HEK293 (cell line): ENCODE results near the gene RHBDL3.

Experiments
- HOXA7 ChIP-seq: sonication (generic); formaldehyde crosslinking; IDR thresholded peaks from 2 replicates; pipeline ENCODE4 v1.8.1; 2022; ENCODE audit warnings: missing genetic modification reagents, borderline replicate concordance
- OSR2 ChIP-seq: fragments of 450-650 bp; formaldehyde crosslinking; IDR thresholded peaks from 2 replicates; pipeline ENCODE4 v1.5.1; 2016; ENCODE audit warnings: missing biosample characterization, missing genetic modification characterization
- OVOL3 ChIP-seq: fragments of 450-650 bp; formaldehyde crosslinking; IDR thresholded peaks from 2 replicates; pipeline ENCODE4 v1.5.1; 2016; ENCODE audit warnings: missing biosample characterization, missing genetic modification characterization
- ZBTB48 ChIP-seq: fragments of 450-650 bp; formaldehyde crosslinking; IDR thresholded peaks from 2 replicates; pipeline ENCODE4 v1.5.1; 2016; ENCODE audit warnings: missing biosample characterization, missing genetic modification characterization
- ZNF223 ChIP-seq: fragments of 450-650 bp; formaldehyde crosslinking; IDR thresholded peaks from 2 replicates; pipeline ENCODE4 v1.5.1; 2016; ENCODE audit warnings: missing biosample characterization, missing genetic modification characterization
- ZNF366 ChIP-seq: fragments of 450-650 bp; formaldehyde crosslinking; conservative IDR thresholded peaks from 2 replicates; pipeline ENCODE4 v1.5.1; 2016; ENCODE audit warnings: missing biosample characterization, missing genetic modification characterization
- ZNF521 ChIP-seq: fragments of 450-650 bp; formaldehyde crosslinking; IDR thresholded peaks from 2 replicates; pipeline ENCODE4 v1.5.1; 2017; ENCODE audit warnings: missing biosample characterization, mild to moderate bottlenecking, missing genetic modification characterization
- ZNF777 ChIP-seq: fragments of 450-650 bp; formaldehyde crosslinking; IDR thresholded peaks from 2 replicates; pipeline ENCODE4 v1.5.1; 2017; ENCODE audit warnings: missing biosample characterization, missing genetic modification characterization, borderline replicate concordance
- TF ChIP-seq, protein P1 (sequence below): fragments of 450-650 bp; formaldehyde crosslinking; IDR thresholded peaks from 2 replicates; pipeline ENCODE4 v1.5.1; 2017; ENCODE audit warnings: missing biosample characterization, missing genetic modification characterization
- TF ChIP-seq, protein P2 (sequence below): fragments of 450-650 bp; formaldehyde crosslinking; IDR thresholded peaks from 2 replicates; pipeline ENCODE4 v1.5.1; 2016; ENCODE audit warnings: missing biosample characterization, missing genetic modification characterization
- TF ChIP-seq, protein P3 (sequence below): fragments of 450-650 bp; formaldehyde crosslinking; IDR thresholded peaks from 2 replicates; pipeline ENCODE4 v1.5.1; 2016; ENCODE audit warnings: missing biosample characterization, missing genetic modification characterization
- TF ChIP-seq, protein P4 (sequence below): fragments of 450-650 bp; formaldehyde crosslinking; IDR thresholded peaks from 2 replicates; pipeline ENCODE4 v1.5.1; 2017; ENCODE audit warnings: missing biosample characterization, missing genetic modification characterization
- TF ChIP-seq, protein P5 (sequence below): fragments of 450-650 bp; formaldehyde crosslinking; IDR thresholded peaks from 2 replicates; pipeline ENCODE4 v1.5.1; 2016; ENCODE audit warnings: missing biosample characterization, missing genetic modification characterization, borderline replicate concordance
- TF ChIP-seq, protein P6 (sequence below): fragments of 450-650 bp; formaldehyde crosslinking; IDR thresholded peaks from 2 replicates; pipeline ENCODE4 v1.5.1; 2016; ENCODE audit warnings: missing biosample characterization, missing genetic modification characterization, low read depth
- TF ChIP-seq, protein P7 (sequence below): fragments of 450-650 bp; formaldehyde crosslinking; IDR thresholded peaks from 2 replicates; pipeline ENCODE4 v1.5.1; 2016; ENCODE audit warnings: missing biosample characterization, missing genetic modification characterization
- TF ChIP-seq, protein P8 (sequence below): fragments of 450-650 bp; formaldehyde crosslinking; IDR thresholded peaks from 2 replicates; pipeline ENCODE4 v1.5.1; 2016; ENCODE audit warnings: missing biosample characterization, missing genetic modification characterization, borderline replicate concordance
- TF ChIP-seq, protein P9 (sequence below): fragments of 450-650 bp; formaldehyde crosslinking; IDR thresholded peaks from 2 replicates; pipeline ENCODE4 v1.5.1; 2017; ENCODE audit warnings: missing biosample characterization, missing genetic modification characterization

RHBDL3 gene

DNA sequence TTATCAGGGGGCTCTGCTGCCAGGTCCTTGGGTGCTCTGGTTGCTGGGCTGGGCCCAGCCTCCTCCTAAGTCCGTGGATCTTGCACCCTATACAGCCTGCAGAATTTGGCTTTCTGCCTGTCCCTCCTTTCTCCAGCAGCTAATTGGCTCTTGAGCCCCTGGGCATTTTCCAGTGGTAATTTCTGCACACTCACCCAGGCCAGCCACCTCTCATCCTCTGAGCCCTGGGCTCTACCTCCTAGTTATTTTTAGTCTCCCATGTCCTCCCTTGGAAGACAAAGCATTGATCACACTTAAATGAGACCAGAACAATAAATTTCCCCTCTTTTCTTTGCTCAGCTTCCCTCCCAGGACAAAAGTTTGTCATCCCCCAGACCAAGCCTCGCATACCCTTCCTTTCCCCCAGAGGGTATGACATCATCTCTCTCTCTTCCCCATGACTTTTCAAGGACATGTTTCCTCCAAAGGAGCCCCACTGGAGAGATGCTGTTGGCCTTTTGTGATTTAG is 38.2 kb downstream of the RHBDL3 start (continued):
- TF ChIP-seq, protein P1, sequence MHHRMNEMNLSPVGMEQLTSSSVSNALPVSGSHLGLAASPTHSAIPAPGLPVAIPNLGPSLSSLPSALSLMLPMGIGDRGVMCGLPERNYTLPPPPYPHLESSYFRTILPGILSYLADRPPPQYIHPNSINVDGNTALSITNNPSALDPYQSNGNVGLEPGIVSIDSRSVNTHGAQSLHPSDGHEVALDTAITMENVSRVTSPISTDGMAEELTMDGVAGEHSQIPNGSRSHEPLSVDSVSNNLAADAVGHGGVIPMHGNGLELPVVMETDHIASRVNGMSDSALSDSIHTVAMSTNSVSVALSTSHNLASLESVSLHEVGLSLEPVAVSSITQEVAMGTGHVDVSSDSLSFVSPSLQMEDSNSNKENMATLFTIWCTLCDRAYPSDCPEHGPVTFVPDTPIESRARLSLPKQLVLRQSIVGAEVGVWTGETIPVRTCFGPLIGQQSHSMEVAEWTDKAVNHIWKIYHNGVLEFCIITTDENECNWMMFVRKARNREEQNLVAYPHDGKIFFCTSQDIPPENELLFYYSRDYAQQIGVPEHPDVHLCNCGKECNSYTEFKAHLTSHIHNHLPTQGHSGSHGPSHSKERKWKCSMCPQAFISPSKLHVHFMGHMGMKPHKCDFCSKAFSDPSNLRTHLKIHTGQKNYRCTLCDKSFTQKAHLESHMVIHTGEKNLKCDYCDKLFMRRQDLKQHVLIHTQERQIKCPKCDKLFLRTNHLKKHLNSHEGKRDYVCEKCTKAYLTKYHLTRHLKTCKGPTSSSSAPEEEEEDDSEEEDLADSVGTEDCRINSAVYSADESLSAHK, result no peak
- TF ChIP-seq, protein P2, sequence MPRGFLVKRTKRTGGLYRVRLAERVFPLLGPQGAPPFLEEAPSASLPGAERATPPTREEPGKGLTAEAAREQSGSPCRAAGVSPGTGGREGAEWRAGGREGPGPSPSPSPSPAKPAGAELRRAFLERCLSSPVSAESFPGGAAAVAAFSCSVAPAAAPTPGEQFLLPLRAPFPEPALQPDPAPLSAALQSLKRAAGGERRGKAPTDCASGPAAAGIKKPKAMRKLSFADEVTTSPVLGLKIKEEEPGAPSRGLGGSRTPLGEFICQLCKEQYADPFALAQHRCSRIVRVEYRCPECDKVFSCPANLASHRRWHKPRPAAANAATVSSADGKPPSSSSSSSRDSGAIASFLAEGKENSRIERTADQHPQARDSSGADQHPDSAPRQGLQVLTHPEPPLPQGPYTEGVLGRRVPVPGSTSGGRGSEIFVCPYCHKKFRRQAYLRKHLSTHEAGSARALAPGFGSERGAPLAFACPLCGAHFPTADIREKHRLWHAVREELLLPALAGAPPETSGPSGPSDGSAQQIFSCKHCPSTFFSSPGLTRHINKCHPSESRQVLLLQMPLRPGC (tag by site-specific recombination), result no peak
- TF ChIP-seq, protein P3, sequence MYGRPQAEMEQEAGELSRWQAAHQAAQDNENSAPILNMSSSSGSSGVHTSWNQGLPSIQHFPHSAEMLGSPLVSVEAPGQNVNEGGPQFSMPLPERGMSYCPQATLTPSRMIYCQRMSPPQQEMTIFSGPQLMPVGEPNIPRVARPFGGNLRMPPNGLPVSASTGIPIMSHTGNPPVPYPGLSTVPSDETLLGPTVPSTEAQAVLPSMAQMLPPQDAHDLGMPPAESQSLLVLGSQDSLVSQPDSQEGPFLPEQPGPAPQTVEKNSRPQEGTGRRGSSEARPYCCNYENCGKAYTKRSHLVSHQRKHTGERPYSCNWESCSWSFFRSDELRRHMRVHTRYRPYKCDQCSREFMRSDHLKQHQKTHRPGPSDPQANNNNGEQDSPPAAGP, result peak; percentile 80
- TF ChIP-seq ZNF777 (no peak), ZBTB48 (tag by site-specific recombination) (peak; percentile 76; the same call in 1 of the 2 replicates), OSR2 (peak; percentile 30; the same call in 1 of the 2 replicates), ZNF223 (tag by site-specific recombination) (no peak), OVOL3 (tag by site-specific recombination) (no peak), HOXA7 (CRISPR knock-in tag) (no peak), ZNF366 (tag by site-specific recombination) (peak; percentile 34), ZNF521 (tag by site-specific recombination) (no peak)
- TF ChIP-seq, protein P4, sequence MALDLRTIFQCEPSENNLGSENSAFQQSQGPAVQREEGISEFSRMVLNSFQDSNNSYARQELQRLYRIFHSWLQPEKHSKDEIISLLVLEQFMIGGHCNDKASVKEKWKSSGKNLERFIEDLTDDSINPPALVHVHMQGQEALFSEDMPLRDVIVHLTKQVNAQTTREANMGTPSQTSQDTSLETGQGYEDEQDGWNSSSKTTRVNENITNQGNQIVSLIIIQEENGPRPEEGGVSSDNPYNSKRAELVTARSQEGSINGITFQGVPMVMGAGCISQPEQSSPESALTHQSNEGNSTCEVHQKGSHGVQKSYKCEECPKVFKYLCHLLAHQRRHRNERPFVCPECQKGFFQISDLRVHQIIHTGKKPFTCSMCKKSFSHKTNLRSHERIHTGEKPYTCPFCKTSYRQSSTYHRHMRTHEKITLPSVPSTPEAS (tag by site-specific recombination), result no peak
- TF ChIP-seq, protein P5, sequence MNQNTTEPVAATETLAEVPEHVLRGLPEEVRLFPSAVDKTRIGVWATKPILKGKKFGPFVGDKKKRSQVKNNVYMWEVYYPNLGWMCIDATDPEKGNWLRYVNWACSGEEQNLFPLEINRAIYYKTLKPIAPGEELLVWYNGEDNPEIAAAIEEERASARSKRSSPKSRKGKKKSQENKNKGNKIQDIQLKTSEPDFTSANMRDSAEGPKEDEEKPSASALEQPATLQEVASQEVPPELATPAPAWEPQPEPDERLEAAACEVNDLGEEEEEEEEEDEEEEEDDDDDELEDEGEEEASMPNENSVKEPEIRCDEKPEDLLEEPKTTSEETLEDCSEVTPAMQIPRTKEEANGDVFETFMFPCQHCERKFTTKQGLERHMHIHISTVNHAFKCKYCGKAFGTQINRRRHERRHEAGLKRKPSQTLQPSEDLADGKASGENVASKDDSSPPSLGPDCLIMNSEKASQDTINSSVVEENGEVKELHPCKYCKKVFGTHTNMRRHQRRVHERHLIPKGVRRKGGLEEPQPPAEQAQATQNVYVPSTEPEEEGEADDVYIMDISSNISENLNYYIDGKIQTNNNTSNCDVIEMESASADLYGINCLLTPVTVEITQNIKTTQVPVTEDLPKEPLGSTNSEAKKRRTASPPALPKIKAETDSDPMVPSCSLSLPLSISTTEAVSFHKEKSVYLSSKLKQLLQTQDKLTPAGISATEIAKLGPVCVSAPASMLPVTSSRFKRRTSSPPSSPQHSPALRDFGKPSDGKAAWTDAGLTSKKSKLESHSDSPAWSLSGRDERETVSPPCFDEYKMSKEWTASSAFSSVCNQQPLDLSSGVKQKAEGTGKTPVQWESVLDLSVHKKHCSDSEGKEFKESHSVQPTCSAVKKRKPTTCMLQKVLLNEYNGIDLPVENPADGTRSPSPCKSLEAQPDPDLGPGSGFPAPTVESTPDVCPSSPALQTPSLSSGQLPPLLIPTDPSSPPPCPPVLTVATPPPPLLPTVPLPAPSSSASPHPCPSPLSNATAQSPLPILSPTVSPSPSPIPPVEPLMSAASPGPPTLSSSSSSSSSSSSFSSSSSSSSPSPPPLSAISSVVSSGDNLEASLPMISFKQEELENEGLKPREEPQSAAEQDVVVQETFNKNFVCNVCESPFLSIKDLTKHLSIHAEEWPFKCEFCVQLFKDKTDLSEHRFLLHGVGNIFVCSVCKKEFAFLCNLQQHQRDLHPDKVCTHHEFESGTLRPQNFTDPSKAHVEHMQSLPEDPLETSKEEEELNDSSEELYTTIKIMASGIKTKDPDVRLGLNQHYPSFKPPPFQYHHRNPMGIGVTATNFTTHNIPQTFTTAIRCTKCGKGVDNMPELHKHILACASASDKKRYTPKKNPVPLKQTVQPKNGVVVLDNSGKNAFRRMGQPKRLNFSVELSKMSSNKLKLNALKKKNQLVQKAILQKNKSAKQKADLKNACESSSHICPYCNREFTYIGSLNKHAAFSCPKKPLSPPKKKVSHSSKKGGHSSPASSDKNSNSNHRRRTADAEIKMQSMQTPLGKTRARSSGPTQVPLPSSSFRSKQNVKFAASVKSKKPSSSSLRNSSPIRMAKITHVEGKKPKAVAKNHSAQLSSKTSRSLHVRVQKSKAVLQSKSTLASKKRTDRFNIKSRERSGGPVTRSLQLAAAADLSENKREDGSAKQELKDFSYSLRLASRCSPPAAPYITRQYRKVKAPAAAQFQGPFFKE (tag by site-specific recombination), result no peak
- TF ChIP-seq, protein P6, sequence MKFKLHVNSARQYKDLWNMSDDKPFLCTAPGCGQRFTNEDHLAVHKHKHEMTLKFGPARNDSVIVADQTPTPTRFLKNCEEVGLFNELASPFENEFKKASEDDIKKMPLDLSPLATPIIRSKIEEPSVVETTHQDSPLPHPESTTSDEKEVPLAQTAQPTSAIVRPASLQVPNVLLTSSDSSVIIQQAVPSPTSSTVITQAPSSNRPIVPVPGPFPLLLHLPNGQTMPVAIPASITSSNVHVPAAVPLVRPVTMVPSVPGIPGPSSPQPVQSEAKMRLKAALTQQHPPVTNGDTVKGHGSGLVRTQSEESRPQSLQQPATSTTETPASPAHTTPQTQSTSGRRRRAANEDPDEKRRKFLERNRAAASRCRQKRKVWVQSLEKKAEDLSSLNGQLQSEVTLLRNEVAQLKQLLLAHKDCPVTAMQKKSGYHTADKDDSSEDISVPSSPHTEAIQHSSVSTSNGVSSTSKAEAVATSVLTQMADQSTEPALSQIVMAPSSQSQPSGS (tag by site-specific recombination), result peak; percentile 97
- TF ChIP-seq, protein P7, sequence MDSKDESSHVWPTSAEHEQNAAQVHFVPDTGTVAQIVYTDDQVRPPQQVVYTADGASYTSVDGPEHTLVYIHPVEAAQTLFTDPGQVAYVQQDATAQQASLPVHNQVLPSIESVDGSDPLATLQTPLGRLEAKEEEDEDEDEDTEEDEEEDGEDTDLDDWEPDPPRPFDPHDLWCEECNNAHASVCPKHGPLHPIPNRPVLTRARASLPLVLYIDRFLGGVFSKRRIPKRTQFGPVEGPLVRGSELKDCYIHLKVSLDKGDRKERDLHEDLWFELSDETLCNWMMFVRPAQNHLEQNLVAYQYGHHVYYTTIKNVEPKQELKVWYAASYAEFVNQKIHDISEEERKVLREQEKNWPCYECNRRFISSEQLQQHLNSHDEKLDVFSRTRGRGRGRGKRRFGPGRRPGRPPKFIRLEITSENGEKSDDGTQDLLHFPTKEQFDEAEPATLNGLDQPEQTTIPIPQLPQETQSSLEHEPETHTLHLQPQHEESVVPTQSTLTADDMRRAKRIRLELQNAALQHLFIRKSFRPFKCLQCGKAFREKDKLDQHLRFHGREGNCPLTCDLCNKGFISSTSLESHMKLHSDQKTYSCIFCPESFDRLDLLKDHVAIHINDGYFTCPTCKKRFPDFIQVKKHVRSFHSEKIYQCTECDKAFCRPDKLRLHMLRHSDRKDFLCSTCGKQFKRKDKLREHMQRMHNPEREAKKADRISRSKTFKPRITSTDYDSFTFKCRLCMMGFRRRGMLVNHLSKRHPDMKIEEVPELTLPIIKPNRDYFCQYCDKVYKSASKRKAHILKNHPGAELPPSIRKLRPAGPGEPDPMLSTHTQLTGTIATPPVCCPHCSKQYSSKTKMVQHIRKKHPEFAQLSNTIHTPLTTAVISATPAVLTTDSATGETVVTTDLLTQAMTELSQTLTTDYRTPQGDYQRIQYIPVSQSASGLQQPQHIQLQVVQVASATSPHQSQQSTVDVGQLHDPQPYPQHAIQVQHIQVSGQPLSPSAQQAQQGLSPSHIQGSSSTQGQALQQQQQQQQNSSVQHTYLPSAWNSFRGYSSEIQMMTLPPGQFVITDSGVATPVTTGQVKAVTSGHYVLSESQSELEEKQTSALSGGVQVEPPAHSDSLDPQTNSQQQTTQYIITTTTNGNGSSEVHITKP (tag by site-specific recombination), result peak; percentile 78
- TF ChIP-seq, protein P8, sequence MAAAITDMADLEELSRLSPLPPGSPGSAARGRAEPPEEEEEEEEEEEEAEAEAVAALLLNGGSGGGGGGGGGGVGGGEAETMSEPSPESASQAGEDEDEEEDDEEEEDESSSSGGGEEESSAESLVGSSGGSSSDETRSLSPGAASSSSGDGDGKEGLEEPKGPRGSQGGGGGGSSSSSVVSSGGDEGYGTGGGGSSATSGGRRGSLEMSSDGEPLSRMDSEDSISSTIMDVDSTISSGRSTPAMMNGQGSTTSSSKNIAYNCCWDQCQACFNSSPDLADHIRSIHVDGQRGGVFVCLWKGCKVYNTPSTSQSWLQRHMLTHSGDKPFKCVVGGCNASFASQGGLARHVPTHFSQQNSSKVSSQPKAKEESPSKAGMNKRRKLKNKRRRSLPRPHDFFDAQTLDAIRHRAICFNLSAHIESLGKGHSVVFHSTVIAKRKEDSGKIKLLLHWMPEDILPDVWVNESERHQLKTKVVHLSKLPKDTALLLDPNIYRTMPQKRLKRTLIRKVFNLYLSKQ (tag by site-specific recombination), result no peak
- TF ChIP-seq, protein P9, sequence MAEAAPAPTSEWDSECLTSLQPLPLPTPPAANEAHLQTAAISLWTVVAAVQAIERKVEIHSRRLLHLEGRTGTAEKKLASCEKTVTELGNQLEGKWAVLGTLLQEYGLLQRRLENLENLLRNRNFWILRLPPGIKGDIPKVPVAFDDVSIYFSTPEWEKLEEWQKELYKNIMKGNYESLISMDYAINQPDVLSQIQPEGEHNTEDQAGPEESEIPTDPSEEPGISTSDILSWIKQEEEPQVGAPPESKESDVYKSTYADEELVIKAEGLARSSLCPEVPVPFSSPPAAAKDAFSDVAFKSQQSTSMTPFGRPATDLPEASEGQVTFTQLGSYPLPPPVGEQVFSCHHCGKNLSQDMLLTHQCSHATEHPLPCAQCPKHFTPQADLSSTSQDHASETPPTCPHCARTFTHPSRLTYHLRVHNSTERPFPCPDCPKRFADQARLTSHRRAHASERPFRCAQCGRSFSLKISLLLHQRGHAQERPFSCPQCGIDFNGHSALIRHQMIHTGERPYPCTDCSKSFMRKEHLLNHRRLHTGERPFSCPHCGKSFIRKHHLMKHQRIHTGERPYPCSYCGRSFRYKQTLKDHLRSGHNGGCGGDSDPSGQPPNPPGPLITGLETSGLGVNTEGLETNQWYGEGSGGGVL (tag by site-specific recombination), result peak; percentile 71; the same call in 1 of the 2 replicates
